Measurements from ENCODE around the gene CENPN. TPM values are rescaled to one million over a fixed set of nuclear protein-coding genes. Genes with fewer than 3 reads are reported as not detected.

The CENPN gene
- total RNA-seq, 4 donors from 2014 or later = 3.8 to 5.2 (median 4.9) TPM

DNA sequence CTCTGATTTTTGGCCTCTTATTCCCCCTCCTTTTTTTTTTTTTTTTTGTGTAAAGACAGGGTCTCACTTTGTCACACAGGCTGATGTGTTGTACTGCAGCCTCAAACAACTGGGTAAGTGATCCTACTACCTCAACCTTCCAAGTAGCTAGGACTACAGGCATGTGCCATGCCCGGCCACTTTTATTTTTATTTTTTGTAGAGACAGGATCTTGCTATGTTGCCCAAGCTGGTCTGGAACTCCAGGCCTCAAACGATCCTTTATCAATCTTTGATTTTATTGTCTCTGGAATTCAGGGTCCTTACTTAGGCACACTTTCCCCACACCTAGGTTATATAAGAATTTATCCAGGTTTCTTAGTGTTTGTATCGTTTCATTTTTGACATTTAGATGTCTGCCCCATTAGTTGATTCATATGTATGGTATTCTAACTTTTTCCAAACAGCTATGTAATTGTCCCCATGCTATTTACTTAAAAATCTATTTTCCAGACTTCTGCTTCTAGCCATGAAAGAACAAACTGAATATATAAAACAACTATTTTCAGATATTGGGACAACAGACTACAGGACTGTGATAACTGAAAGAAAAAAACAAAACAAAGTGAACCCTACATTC lies 14.2 kb upstream of the CENPN start:
- no peak for DNase-seq (ENCODE audit: low spot score in 2 of 2)
- WGBS, 2 donors = 39 to 41% methylated on average over 3 of the region's 3 CpGs
- TF ChIP-seq, protein P1, sequence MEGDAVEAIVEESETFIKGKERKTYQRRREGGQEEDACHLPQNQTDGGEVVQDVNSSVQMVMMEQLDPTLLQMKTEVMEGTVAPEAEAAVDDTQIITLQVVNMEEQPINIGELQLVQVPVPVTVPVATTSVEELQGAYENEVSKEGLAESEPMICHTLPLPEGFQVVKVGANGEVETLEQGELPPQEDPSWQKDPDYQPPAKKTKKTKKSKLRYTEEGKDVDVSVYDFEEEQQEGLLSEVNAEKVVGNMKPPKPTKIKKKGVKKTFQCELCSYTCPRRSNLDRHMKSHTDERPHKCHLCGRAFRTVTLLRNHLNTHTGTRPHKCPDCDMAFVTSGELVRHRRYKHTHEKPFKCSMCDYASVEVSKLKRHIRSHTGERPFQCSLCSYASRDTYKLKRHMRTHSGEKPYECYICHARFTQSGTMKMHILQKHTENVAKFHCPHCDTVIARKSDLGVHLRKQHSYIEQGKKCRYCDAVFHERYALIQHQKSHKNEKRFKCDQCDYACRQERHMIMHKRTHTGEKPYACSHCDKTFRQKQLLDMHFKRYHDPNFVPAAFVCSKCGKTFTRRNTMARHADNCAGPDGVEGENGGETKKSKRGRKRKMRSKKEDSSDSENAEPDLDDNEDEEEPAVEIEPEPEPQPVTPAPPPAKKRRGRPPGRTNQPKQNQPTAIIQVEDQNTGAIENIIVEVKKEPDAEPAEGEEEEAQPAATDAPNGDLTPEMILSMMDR (IDR thresholded peaks at IDR 0.05) = no peak
- no peak for TF ChIP-seq POLR2A (IDR thresholded peaks at IDR 0.05)
- intact Hi-C loops (cut with DNase I; ENCODE audit: low total_unique reads) = no loop called here
- H3K4me3 ChIP-seq (ENCODE audit: low read depth, poor library complexity, severe bottlenecking) = no peak overlapping the region

DNA sequence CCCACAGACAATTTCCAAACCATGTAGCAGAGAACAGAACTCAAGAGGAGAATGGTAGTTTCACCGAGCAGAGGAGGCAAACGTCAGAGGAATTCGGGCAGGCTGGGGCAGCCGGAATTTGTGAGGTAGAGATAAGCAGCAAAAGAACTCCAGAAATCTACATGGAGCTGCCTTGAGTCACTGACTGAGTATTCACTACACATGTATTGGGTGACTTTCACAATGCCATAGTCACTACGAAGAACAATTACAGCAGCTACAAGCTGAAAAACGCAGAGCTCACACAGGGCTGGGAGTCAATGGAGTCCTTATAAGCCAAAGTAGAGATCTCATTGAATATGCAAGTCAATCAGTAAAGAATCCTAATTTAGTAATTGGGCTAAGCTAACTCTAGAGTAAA lies 13.7 kb upstream of the CENPN start:
- WGBS, 2 donors = 41 to 49% methylated on average over 6 of the region's 6 CpGs
- H3K4me3 ChIP-seq (ENCODE audit: low read depth, poor library complexity, severe bottlenecking) = no peak overlapping the region
- intact Hi-C loops (cut with DNase I; ENCODE audit: low total_unique reads) = no loop called here
- TF ChIP-seq, protein P1 (IDR thresholded peaks at IDR 0.05) = no peak
- no peak for TF ChIP-seq POLR2A (IDR thresholded peaks at IDR 0.05)
- DNase-seq (ENCODE audit: low spot score in 2 of 2) = no peak

DNA sequence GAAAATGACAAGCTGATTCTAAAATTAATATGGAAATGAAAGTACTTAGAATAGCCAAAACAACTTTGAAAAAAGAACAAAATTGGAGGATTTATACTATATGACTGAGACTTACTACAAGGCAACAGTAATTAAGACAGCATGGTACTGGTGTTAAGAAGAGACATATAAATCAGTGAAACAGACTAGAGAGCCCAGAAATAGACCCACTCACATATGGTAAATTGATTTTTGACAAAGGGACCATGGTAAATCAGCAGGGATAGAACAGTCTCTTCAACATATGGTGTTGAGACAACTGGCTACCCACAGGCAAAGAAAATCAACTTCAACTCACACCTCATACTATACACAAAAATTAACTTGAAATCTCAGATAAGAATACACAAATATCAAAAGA lies 13.2 kb upstream of the CENPN start:
- no peak overlapping the region for H3K4me3 ChIP-seq (ENCODE audit: low read depth, poor library complexity, severe bottlenecking)
- DNase-seq (ENCODE audit: low spot score in 2 of 2) = no peak
- intact Hi-C loops (cut with DNase I; ENCODE audit: low total_unique reads) = no loop called here
- TF ChIP-seq POLR2A (IDR thresholded peaks at IDR 0.05) = no peak
- TF ChIP-seq, protein P1 (IDR thresholded peaks at IDR 0.05) = no peak

DNA sequence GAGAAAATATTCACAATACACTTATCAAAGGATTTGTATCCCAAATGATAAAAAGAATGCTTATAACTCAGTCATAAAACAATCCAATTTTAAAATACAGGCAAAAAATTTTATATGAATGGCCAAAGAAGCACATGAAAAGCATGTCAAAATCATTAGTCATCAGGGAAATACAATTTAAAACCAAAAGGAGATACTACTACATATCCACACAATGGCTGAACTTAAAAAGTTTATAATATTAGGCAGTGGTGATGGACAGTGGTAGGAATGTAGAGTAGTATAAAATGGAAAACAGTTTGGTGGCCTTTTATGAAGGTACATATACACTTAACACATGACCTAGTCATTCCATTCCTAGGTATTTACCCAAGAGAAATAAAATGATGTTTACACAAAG lies 12.6 kb upstream of the CENPN start:
- DNase-seq (ENCODE audit: low spot score in 2 of 2) = no peak
- TF ChIP-seq, protein P1 (IDR thresholded peaks at IDR 0.05) = no peak
- TF ChIP-seq POLR2A (IDR thresholded peaks at IDR 0.05) = no peak
- intact Hi-C loops (cut with DNase I; ENCODE audit: low total_unique reads) = no loop called here
- no peak overlapping the region for H3K4me3 ChIP-seq (ENCODE audit: low read depth, poor library complexity, severe bottlenecking)

DNA sequence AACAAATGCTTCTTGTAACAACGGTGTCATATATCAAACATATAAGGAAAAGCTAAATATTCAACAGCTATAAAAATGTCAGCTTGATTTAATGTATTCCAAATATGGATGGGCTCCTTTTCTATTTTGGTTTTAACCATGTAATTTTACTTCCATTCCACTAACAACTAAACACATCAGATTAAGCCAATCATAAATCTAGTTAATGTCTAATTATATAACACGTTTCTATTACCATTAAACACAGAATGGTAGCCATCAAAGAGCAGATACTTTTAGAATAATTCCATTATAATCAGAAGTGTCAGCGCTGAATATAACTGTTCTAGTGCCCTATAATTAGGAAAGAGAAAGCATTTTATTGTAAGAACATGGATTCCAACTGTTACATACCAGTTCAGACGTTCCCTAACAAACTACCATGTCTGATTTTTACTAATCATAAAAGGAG lies 10.3 kb upstream of the CENPN start:
- TF ChIP-seq, protein P1 (IDR thresholded peaks at IDR 0.05) = no peak
- TF ChIP-seq POLR2A (IDR thresholded peaks at IDR 0.05) = no peak
- intact Hi-C loops (cut with DNase I; ENCODE audit: low total_unique reads) = no loop called here
- H3K4me3 ChIP-seq (ENCODE audit: low read depth, poor library complexity, severe bottlenecking) = no peak overlapping the region
- 45 to 46% methylated on average over 4 of the region's 4 CpGs for WGBS, 2 donors
- no peak for DNase-seq (ENCODE audit: low spot score in 2 of 2)
